HG03095 (cell line): ENCODE data around the gene SDSL.

ENCODE experiments used
- ATAC-seq: cut with Tn5 transposase; IDR thresholded peaks from one replicate; pipeline ENCODE4 v1.9.1; 2021; ENCODE audit warnings: moderate library complexity; ENCODE audit not compliant: unreplicated experiment

SDSL gene, protein sequence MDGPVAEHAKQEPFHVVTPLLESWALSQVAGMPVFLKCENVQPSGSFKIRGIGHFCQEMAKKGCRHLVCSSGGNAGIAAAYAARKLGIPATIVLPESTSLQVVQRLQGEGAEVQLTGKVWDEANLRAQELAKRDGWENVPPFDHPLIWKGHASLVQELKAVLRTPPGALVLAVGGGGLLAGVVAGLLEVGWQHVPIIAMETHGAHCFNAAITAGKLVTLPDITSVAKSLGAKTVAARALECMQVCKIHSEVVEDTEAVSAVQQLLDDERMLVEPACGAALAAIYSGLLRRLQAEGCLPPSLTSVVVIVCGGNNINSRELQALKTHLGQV

DNA sequence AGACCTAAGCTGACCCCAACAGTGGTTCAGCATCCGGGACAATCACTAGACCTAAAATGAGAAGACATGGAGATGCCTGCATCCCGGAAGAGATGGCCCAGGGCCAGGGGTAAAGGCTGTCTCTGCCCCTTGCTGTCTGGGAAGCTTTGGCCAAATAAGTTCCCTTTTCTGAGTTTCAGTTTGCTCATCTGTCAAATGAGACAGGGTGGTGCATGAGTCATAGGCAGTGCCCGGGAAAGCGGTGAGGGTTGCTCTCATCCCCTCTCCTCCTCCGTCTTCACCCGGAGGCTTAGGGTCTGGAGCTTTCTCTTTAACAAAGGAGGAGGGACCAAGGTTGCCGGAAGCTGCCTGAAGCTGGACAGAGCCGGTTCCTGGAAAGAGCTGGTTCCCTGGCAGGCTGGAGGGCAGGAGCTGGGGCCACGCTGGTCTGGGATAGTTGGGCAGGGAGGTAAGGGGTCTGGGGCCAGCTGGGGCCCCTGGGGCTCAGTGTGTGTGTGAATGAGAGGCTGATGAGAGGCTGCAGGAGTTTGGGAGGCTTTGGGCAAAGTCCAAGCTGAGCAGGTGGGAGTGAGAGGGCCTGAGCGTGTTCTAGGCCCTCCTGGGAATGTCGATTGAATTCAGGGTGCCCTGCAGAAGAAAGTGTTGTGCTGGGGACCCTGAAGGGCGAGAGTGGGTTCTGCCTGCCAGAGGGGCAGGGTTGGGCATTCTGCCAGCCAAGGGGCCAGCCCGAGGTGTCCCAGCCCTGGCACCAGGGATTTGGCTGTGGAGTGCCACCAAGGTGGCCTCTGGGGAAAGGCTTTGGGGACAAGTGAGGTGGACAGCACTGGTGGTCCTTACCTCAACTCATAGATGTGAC, at the start of gene SDSL:
Gene SDSL (plus strand): TSS at position 351 of the 856 bp plus-strand sequence. CDS start 5,603 bp downstream, outside the sequence.
- peak; percentile 71 for ATAC-seq

DNA sequence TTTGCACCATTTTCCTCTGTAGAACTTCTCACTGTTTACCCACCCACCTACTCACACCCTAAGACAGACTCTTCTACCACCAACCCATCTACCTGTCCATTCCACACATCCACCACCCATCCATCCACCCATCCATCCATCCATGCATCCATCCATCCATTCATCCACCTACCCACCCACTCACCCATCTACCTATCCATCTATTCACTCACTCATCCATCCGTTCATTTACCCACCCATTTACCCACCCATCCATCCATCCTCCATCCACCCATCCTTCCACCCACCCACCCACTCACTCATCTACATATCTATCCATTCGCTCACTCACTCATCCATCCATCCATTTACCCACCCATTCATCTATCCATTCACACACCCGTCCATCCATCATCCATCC, 48.7 kb upstream of the SDSL start:
- no peak for ATAC-seq

DNA sequence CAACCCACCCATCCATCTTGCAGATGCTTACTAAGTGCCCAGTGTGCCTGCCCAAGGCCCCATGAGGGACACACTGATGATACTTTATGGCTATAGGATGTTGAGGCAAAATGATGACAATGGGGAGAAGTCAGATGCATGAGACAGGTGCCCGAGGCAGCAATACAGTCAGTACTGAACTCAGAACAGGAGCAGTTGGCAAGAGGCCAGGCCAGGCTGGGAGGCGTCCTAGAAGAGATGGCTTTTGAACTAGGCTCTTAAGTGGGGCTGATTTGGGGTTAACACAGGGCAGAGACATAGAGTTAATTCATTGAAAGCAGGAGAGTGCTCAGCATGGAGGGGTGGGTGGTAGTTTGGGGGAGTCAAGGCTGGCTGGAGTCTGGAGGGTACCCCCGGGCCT, 48.2 kb upstream of the SDSL start:
- ATAC-seq = no peak

DNA sequence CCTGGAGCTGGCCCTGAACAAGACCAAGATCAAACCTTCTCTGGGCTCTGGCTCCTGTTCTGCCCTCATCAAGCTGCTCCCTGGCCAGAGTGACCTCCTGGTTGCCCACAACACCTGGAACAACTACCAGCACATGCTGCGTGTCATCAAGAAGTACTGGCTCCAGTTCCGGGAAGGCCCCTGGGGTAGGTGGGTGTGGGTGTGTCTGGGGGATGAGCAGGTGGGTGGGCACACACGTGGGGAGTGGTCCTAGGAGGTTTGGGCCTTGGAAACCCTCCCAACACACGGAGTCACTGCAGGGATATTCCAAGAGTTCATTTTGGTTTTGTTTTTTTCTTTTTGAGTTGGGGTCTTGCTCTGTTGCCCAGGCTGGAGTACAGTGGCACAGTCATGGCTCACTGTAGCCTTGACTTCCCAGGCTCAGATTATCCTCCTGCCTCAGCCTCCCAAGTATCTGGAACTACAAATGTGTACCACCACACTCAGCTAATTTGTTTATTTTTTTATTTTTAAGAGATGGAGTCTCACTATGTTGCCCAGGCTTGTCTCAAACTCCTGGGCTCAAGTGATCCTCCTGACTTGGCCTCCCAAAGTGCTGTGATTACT, 47.3 kb upstream of the SDSL start:
- no peak for ATAC-seq

DNA sequence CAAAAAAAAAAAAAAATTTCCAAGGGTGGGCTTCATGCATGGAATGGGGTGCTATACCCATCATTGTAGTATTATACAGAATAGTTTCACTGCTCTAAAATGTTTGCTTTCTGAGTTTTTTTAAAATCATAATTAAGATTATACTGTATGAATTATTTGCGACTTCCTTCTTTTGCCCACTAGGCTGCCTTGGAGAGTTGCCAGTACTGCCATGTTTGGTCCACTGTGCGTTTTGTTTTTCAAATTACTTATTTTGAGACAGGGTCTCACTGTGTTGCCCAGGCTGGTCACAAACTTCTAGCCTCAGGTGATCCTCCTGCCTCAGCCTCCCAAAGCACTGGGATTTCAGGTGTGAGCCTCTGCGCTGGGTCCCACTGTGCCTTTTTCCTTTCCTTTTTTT, 43.9 kb upstream of the SDSL start:
- ATAC-seq = no peak

DNA sequence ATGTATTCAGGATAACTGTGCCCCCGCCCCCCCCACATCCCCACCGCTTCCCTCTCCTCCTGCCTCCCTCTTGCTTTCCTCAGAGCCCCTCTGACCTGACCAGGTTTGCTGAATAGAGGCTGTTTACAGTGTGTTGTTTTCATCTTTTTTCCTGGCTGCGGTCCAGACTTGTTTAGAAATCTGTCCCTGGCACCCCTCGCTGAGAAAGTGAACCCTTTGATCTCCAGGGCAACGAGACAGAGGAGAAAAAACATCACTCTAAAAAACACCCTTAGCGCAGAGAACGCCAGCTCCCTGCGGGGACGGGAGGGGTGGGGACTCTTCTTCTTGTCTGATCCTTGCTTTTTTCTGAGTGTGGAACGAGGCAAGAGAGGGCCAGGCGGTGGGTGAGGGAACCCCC, 41.0 kb upstream of the SDSL start:
- ATAC-seq = no peak

DNA sequence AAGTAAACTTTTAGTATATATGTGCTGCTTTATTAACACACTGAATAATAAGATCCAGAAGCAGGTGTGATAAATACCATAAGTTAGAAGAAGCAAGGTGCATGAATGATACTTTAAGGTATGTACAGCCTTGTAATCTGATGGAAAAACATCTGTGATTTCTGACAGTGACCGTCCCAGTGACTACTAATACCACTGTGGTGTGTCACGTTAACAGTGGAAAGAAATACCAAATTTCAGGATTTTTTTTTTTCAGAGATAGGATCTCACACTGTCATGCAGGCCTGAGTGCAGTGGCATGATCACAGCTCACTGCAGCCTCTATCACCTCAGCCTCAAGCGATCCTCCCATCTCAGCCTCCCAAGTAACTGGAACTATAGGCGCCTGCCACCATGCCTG, 40.0 kb upstream of the SDSL start:
- no peak for ATAC-seq

DNA sequence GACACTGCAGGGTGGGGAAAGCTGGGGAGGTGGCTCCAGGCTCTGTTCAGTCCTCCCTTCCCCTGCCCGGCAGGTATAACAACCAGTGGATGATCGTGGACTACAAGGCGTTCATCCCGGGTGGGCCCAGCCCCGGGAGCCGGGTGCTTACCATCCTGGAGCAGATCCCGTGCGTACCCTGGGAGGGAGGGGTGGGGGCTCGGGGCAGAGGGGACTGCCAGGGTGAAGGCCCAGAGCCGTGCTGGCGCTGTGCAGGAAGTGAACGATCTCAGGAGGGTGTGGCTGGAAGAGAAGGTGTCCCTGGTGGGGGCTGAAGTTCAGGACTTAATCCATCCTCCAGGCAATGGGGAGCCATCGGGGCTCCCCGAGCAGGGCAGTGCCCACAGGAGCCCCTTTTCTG, 37.4 kb upstream of the SDSL start:
- no peak for ATAC-seq

DNA sequence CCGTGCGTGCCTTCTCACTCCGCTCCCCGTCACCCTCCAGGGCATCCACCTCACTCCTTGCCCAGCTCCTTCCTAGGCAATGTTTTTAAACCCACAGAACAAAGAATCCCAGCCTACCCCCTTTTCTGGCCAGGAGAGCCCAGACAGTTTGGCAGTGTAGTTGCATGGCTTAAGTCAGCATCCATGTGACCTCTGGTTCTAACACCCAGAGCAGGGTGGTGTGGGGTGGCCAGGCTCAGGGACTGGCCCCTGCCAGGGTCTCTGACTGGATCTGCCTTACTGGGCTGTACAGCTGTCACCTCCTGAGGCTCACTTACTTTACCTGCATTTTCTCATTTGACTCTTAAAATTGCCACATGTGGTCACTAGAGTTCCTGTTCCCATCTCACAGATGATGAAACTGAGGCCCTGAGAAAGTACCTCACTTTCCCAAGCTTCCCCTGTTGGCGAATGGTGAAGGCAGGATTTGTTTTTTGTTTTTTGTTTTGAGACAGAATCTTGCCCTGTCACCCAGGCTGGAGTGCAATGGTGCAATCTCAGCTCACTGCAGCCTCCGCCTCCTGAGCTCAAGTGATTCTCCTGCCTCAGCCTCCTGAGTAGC, 36.8 kb upstream of the SDSL start:
- ATAC-seq = no peak

DNA sequence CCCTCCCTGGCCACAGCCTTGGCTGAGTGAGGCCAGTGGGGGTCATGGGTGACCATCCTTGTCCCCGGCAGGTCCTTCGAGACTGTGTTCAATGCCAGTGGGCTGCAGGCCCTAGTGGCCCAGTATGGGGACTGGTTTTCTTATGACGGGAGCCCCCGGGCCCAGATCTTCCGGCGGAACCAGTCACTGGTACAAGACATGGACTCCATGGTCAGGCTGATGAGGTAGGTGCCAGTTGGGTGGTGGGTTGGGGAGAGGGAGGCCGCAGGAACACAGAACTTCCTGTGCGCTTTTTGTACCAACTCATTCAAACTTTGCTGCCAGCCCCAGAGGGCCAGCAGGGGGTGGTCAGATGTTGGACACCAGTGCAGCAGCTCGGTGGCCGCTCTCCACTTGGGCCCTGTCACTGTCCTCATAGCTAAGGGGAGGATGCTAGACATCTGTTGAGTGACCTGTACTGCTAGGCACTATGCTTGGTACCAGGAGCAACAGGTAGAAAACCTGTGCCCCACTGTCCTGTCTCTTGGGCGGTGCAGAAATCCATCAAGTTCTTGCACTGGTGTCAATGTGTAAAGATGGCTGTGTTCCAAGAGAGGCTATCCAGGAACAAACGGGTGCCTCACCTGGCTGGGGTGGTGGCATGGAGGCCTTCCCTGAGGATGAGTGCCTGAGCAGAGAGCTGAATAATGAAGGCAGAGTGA, 35.2 kb upstream of the SDSL start:
- no peak for ATAC-seq

DNA sequence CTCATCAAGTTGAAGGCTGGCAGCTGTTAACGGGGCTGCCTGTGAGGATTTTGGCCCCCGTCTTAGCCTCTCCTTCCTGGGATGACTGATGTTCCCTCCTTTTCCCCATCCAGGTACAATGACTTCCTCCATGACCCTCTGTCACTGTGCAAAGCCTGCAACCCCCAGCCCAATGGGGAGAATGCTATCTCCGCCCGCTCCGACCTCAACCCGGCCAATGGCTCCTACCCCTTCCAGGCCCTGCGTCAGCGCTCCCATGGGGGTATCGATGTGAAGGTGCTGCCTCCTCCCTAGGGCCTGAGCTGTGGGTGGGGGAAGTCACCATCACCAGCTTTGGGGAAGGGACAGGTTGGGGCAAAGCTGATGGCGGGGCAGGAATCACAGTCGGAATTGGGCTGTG, 34.5 kb upstream of the SDSL start:
- ATAC-seq = no peak

DNA sequence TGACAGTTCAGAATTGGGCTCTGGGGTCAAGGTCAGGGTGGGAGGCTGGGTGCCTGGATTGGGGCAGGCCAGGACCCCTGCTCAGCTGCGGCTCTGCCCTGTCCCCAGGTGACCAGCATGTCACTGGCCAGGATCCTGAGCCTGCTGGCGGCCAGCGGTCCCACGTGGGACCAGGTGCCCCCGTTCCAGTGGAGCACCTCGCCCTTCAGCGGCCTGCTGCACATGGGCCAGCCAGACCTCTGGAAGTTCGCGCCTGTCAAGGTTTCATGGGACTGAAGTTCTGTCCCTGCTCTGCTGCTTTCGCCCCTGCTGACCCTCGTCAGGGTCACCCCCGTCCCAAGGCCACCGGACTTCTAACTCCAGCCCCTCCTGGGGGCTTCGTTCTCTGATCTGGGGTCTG, 33.8 kb upstream of the SDSL start:
- no peak for ATAC-seq

DNA sequence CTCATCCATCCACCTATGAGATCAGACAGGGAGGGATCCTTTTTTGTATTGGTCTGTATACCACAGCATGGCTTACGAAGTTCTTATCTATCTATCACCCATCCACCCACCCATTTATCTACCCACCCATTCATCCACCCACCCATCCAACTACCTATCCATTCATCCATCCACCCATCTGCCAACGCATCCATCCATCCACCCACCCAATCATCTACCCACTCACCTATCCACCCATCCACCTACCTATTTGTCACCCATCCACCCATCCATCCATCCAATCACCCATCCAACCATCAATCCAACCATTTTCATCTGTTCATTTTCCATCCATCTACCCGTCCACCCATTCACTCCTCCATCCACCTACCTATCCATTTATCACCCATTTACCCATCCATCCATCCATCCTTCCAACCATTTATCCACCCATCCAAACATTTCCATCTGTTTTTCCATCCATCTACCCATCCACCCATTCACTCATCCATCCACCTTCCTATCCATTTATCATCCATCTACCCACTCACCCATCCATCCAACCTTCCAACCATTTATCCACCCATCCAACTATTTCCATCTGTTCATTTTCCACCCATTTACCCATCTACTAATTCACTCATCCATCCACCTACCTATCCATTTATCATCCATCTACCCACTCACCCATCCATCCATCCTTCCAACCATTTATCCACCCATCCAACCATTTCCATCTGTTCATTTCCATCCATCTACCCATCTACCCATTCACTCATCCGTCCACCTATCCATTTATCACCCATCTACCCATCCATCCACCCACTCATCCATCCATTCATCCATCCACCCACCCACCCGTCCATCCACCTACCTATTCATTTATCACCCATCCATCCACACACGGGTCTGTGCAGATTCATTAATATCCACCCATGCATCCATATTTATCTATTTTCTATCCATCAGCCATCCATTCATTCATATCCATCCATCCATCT, 31.8 kb upstream of the SDSL start:
- no peak for ATAC-seq

DNA sequence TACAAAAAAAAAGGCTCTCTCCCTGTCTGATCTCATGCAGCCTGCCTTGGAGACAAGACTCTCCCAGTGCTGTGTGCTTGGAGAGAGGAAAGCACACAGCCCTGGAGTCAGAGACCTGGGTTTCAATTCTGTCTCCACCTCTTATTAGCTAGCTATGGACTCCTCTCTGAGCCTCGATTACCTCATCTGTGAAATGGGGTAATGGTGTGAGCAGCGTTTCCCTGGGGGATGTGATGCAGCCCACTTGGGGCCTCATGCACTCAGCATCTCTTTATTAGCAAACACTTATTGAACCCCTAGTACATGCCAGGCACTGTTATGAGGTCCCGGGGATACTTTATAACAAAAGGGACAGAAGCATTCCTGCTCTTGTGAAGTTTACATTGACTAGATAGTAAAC, 31.0 kb upstream of the SDSL start:
- no peak for ATAC-seq

DNA sequence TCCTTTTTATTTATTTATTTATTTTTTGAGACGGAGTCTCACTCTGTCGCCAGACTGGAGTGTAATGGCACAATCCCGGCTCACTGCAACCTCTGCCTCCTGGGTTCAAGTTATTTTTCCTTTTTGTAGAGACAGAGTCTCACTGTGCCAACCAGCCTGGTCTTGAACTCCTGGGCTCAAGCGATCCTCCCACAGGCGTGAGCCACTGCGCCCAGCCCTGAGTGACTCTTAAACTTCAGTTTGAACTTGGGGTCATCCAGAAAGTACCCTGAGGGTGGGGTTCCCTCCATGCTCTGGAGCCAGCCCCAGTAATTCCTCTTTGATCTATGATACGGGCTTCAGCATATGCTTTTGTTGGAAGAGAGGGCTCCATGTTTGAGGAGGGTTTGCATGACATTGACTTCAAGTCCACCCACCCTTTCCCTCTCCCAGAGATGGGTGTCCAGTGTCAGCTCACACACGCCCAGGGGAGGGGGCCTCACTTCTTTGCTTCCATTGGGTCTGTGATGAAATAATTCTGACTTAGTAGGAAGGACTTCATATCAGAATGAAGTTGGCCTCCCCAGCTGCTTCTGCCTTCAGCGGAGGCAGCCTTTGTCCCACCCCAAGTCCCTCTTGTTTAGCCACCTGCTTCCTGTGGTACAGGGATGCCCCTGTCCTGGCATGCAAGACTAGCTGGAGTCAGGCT, 30.4 kb upstream of the SDSL start:
- ATAC-seq = no peak

DNA sequence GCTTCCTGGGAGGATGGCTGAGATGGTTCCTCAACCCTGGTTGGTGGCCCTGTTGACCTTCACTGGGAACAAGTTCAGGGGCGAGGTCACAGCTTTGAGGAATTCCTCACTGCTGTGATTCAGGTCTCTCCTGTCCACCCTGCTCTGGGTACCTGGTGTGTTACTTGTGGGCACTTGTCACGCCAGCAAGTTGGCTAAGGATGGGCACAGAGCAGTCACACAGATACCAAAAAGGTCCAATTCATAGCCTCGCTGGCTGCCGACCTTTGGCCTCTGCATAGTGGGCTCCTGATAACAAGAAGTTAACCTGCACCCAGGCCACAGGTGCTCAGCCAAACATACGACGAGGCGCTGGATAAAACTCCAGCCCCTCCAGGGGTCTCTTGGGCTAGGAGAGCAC, 29.7 kb upstream of the SDSL start:
- no peak for ATAC-seq

DNA sequence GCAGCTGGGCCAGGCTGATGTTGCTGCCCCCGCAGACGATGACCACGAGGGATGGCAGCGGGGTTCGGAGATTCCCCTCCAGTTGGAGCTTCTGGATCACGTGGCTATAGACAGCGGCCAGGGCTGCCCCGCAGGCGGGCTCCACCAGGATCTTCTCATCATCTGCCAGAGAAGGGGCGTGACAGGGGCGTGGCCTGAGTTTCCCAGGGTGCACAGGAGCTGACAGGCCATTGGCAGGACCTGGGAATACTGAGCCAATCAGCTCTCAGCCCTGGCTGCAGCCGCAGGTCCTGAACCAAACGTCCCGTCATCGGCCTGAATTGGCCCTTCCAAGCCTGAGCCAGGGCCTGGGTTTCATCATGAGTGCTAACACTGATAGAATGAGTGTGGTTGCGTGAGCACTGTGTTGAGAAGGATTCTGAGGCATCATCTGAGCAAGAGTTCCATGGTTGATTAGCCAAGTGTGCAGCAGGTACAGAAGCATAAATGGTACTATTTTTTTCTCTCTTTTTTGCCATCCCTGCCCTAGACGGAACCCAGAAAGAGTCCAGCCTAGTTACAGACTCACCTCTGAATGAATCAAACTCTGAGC, 29.1 kb upstream of the SDSL start:
- no peak for ATAC-seq

DNA sequence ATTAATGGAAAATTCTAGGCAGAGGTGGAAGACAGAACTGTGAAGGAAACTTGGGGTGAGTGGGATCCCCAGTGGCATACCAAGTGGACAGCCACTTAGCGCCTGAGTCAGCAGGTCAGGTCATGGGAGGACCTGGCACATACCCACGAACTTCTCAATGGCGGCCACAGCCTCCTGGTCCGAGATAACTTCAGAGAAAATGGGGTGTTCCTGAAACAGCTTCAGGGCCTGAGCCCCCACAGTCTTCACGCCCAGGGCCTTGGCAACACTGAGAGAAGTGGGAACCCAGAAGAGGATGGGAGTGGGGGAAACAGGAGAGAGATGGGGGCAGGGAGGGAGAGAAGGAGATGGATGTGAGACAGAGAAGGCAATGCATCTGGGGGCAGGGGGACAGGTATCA, 28.4 kb upstream of the SDSL start:
- ATAC-seq = no peak

DNA sequence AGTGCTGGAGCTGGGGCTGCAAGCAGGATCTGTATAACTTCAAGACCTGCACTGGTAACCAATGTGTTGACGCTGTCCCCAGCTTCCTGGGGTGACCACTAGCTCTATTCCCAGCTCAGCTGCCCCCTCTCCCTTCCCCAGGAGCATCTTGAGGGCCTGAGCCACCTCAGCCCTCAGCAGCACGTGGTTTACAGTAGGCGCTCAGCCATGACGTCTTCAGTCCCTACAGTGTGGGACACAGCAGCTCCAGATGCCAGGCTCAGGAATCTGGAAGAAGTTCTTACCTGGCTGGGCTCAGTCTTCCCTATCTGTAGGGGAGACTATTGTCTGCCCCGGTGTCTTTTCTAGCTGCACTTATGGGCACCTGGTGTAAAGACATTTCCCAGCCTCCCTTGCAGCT, 27.1 kb upstream of the SDSL start:
- no peak for ATAC-seq
